ENCODE data around the gene FPR2.
"Not testable (repeated sequence)": the region's sequence is repeated elsewhere in the genome, so short reads cannot be mapped to it uniquely, and the experiment has no call there.

DNA sequence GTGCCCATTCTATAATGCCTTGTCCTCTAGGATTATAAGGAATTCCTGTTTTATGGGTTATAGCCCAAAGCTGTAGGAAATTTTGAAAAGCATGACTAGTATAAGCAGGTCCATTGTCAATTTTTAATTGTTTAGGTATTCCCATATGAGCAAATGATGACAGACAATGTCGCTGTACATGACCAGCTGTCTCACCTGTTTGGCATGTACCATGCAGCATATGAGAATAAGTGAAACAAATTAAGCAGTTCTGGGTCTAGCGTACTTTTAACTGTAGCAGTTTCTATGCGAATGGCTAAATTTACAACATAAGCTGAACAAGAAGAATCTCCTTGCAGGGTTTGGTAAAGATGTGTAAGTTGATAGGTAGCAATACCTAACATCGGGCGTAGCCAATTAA lies 45.6 kb downstream of the FPR2 start:
- TF ChIP-seq, protein P1, sequence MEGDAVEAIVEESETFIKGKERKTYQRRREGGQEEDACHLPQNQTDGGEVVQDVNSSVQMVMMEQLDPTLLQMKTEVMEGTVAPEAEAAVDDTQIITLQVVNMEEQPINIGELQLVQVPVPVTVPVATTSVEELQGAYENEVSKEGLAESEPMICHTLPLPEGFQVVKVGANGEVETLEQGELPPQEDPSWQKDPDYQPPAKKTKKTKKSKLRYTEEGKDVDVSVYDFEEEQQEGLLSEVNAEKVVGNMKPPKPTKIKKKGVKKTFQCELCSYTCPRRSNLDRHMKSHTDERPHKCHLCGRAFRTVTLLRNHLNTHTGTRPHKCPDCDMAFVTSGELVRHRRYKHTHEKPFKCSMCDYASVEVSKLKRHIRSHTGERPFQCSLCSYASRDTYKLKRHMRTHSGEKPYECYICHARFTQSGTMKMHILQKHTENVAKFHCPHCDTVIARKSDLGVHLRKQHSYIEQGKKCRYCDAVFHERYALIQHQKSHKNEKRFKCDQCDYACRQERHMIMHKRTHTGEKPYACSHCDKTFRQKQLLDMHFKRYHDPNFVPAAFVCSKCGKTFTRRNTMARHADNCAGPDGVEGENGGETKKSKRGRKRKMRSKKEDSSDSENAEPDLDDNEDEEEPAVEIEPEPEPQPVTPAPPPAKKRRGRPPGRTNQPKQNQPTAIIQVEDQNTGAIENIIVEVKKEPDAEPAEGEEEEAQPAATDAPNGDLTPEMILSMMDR (IDR thresholded peaks at IDR 0.05 in 4 of 5, conservative IDR thresholded peaks at IDR 0.05 in 1 of 5) = not testable (repeated sequence)
- not testable (repeated sequence) for TF ChIP-seq POLR2A (IDR thresholded peaks at IDR 0.05)
